ENCODE data around the gene DUSP1.
A peak's percentile ranks its signal among the peaks of the same experiment; 100 is the strongest.
"Not testable (repeated sequence)": the region's sequence is repeated elsewhere in the genome, so short reads cannot be mapped to it uniquely, and the experiment has no call there.

DUSP1 gene

GRCh38 chr5:172790496-172790889, 19.5 kb upstream of the DUSP1 start:
- no peaks in the 10 kb centered on the region for H3K36me3 ChIP-seq
- H3K4me3 ChIP-seq: no peak overlapping the region; the same call in 1 of the 2 replicates
- H3K4me2 ChIP-seq: peak overlapping the region; percentile 90
- H3K9me3 ChIP-seq: no peaks in the 10 kb centered on the region
- H4K20me1 ChIP-seq: no peaks in the 10 kb centered on the region
- H3K27ac ChIP-seq: peak overlapping the region; percentile 97
- H3K4me1 ChIP-seq: peaks cover 99% of the 10 kb centered on the region
- no peaks in the 10 kb centered on the region for H3K27me3 ChIP-seq
- no peak for TF ChIP-seq Cebpa-rat (IDR thresholded peaks at IDR 0.05)
- peak overlapping the region; percentile 80 for H3K9ac ChIP-seq

GRCh38 chr5:172789687-172790495, 18.9 kb upstream of the DUSP1 start:
- Histone ChIP-seq H3K4me1 (peaks cover 93% of the 10 kb centered on the region), H3K9me3 (no peaks in the 10 kb centered on the region), H3K4me2 (peak overlapping the region; percentile 90), H4K20me1 (no peaks in the 10 kb centered on the region), H3K36me3 (no peaks in the 10 kb centered on the region), H3K9ac (peak overlapping the region; percentile 80), H3K4me3 (peak overlapping the region; percentile 50), H3K27me3 (no peaks in the 10 kb centered on the region), H3K27ac (peak overlapping the region; percentile 97)
- no peak for TF ChIP-seq Cebpa-rat (IDR thresholded peaks at IDR 0.05)

GRCh38 chr5:172788771-172789686, 18.0 kb upstream of the DUSP1 start:
- Histone ChIP-seq H3K4me1 (peaks cover 84% of the 10 kb centered on the region), H3K27ac (peak overlapping the region; percentile 97), H3K36me3 (no peaks in the 10 kb centered on the region), H3K4me2 (peak overlapping the region; percentile 90), H3K9me3 (no peaks in the 10 kb centered on the region), H4K20me1 (no peaks in the 10 kb centered on the region), H3K9ac (peak overlapping the region; percentile 80), H3K27me3 (no peaks in the 10 kb centered on the region), H3K4me3 (peak overlapping the region; percentile 50)
- no peak for TF ChIP-seq Cebpa-rat (IDR thresholded peaks at IDR 0.05)

GRCh38 chr5:172787538-172787937, 16.5 kb upstream of the DUSP1 start:
- not testable (repeated sequence) for H3K4me3 ChIP-seq, H3K36me3 ChIP-seq, H3K9me3 ChIP-seq, H3K27me3 ChIP-seq, H4K20me1 ChIP-seq
- peaks cover 69% of the 10 kb centered on the region for H3K4me1 ChIP-seq
- peak overlapping the region; percentile 80 for H3K9ac ChIP-seq
- peak overlapping the region; percentile 90 for H3K4me2 ChIP-seq
- peak overlapping the region; percentile 97 for H3K27ac ChIP-seq

GRCh38 chr5:172786736-172787462, 15.9 kb upstream of the DUSP1 start:
- H3K27me3 ChIP-seq: no peaks in the 10 kb centered on the region
- peaks cover 63% of the 10 kb centered on the region for H3K4me1 ChIP-seq
- H3K9me3 ChIP-seq: no peaks in the 10 kb centered on the region
- H3K9ac ChIP-seq: peak overlapping the region; percentile 80; the same call in 1 of the 2 replicates
- H3K36me3 ChIP-seq: no peaks in the 10 kb centered on the region
- peak overlapping the region; percentile 90 for H3K4me2 ChIP-seq
- H4K20me1 ChIP-seq: no peaks in the 10 kb centered on the region
- H3K4me3 ChIP-seq: no peak overlapping the region; the same call in 1 of the 2 replicates
- peak overlapping the region; percentile 97 for H3K27ac ChIP-seq
- no peak for TF ChIP-seq Cebpa-rat (IDR thresholded peaks at IDR 0.05)

GRCh38 chr5:172785429-172786088, 14.6 kb upstream of the DUSP1 start:
- Histone ChIP-seq H3K4me2 (peak overlapping the region; percentile 90), H4K20me1 (no peaks in the 10 kb centered on the region), H3K9ac (no peak overlapping the region), H3K9me3 (no peaks in the 10 kb centered on the region), H3K36me3 (no peaks in the 10 kb centered on the region), H3K27ac (no peak overlapping the region), H3K4me1 (peaks cover 55% of the 10 kb centered on the region), H3K4me3 (no peak overlapping the region), H3K27me3 (no peaks in the 10 kb centered on the region)
- TF ChIP-seq Cebpa-rat (IDR thresholded peaks at IDR 0.05): no peak

DNA sequence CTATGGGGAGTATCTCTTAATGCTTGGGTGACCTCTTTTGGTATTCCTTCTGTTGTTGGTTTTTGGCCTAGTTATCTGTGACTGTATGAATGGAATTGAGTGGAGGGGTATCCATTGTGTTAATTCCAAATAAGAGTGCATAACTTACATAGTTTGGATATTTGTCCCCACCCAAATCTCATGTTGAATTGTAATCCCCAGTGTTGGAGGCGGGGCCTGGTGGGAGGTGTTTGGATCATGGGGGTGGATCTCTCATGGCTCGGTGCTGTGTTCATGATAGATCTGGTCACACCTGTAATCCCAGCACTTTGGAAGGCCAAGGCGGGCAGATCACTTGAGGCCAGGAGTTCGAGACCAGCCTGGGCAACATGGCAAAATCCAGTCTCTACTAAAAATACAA, 13.2 kb upstream of the DUSP1 start:
- not testable (repeated sequence) for H3K27ac ChIP-seq, H3K36me3 ChIP-seq, H4K20me1 ChIP-seq, H3K4me3 ChIP-seq, H3K9ac ChIP-seq, H3K9me3 ChIP-seq, H3K4me2 ChIP-seq, H3K27me3 ChIP-seq
- H3K4me1 ChIP-seq: peaks cover 52% of the 10 kb centered on the region

DNA sequence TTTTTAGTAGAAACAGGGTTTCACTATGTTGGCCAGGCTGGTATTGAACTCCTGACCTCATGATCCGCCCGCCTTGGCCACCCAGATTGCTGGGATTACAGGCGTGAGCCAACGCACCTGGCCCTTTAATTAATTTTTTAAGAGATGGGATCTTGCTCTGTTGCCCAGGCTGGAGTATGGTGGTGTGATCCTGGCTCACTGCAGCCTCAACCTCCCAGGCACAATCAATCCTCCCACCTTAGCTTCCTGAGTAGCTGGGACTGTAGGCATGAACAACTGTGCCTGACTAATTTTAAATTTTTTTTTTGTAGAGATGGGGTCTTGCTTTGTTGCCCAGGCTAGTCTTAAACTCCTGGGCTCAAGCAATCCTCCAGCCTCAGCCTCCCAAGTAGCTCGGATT, 12.3 kb upstream of the DUSP1 start:
- H3K4me2 ChIP-seq, H4K20me1 ChIP-seq, H3K4me3 ChIP-seq, H3K36me3 ChIP-seq, H3K9me3 ChIP-seq, H3K27me3 ChIP-seq, H3K9ac ChIP-seq, H3K27ac ChIP-seq: not testable (repeated sequence)
- H3K4me1 ChIP-seq: peaks cover 52% of the 10 kb centered on the region

All from BLaER1 (cell line).